GM23338 (cell line): ENCODE data around the gene LRP10. TPM values are rescaled to one million over a fixed set of nuclear protein-coding genes. Genes with fewer than 3 reads are reported as not detected.

Experiments used
- ATAC-seq: fragments of 200-7000 bp; cut with Tn5 transposase; 3 replicates; pipeline ENCODE4 v1.9.1; 2020
- DNase-seq: peaks from one replicate; pipeline ENCODE4 v3.0.0-alpha.2; 2015; ENCODE audit warnings: low spot score
- H2AFZ ChIP-seq: fragments of 200-600 bp; sonication (generic); 2 replicates; pipeline ENCODE4 v1.8.0; 2016; ENCODE audit warnings: antibody characterized with exemption, mild to moderate bottlenecking, moderate library complexity
- H3F3A ChIP-seq: fragments of 200-600 bp; sonication (generic); replicated peaks from 2 replicates; pipeline ENCODE4 v1.8.0; 2017; ENCODE audit warnings: antibody characterized with exemption, mixed run types, low read depth
- H3K27ac ChIP-seq: fragments of 200-600 bp; sonication (generic); 2 replicates; pipeline ENCODE4 v1.6.1; 2016; ENCODE audit warnings: low read depth
- H3K27me3 ChIP-seq: fragments of 200-600 bp; sonication (generic); 2 replicates; pipeline ENCODE4 v1.8.0; 2016; ENCODE audit warnings: mild to moderate bottlenecking, mixed run types, moderate library complexity; ENCODE audit not compliant: insufficient read depth
- H3K36me3 ChIP-seq: fragments of 200-600 bp; sonication (generic); 2 replicates; pipeline ENCODE4 v1.8.0; 2016; ENCODE audit warnings: mild to moderate bottlenecking; ENCODE audit not compliant: insufficient read depth
- H3K4me1 ChIP-seq: fragments of 200-600 bp; sonication (generic); 2 replicates; pipeline ENCODE4 v1.8.0; 2016; ENCODE audit warnings: mild to moderate bottlenecking, moderate library complexity; ENCODE audit not compliant: insufficient read depth
- H3K4me2 ChIP-seq: fragments of 200-600 bp; sonication (generic); 2 replicates; pipeline ENCODE4 v1.7.1; 2017; ENCODE audit warnings: mixed run types
- H3K4me3 ChIP-seq: fragments of 200-600 bp; sonication (generic); 2 replicates; pipeline ENCODE4 v1.6.1; 2016; ENCODE audit warnings: mixed run types
- H3K79me2 ChIP-seq: fragments of 200-600 bp; sonication (generic); replicated peaks from 2 replicates; pipeline ENCODE4 v1.8.0; 2017; ENCODE audit warnings: mild to moderate bottlenecking; ENCODE audit not compliant: insufficient read depth
- H3K9me2 ChIP-seq: fragments of 200-600 bp; sonication (generic); 2 replicates; pipeline ENCODE4 v1.8.0; 2017; ENCODE audit not compliant: insufficient read depth
- H4K20me1 ChIP-seq: fragments of 200-600 bp; sonication (generic); replicated peaks from 2 replicates; pipeline ENCODE4 v1.8.0; 2017; ENCODE audit warnings: mild to moderate bottlenecking; ENCODE audit not compliant: insufficient read depth
- H3K27ac Mint-ChIP-seq: 2 replicates; pipeline ENCODE4 v1.8.0; 2020; ENCODE audit warnings: inconsistent platforms, mild to moderate bottlenecking, moderate library complexity, mixed read lengths
- H3K27me3 Mint-ChIP-seq: 3 replicates; pipeline ENCODE4 v1.8.0; 2022; ENCODE audit warnings: low read depth, mild to moderate bottlenecking, moderate library complexity, mixed read lengths, inconsistent platforms; ENCODE audit not compliant: insufficient read depth, poor library complexity
- H3K36me3 Mint-ChIP-seq: 3 replicates; pipeline ENCODE4 v1.8.0; 2021; ENCODE audit warnings: low read depth, mild to moderate bottlenecking, inconsistent platforms, moderate library complexity, mixed read lengths
- H3K4me1 Mint-ChIP-seq: 3 replicates; pipeline ENCODE4 v1.8.0; 2020; ENCODE audit warnings: mild to moderate bottlenecking, inconsistent platforms, mixed read lengths
- H3K4me3 Mint-ChIP-seq: 3 replicates; pipeline ENCODE4 v1.8.0; 2021; ENCODE audit warnings: moderate library complexity, mild to moderate bottlenecking, inconsistent platforms, mixed read lengths
- H3K9me3 Mint-ChIP-seq: 3 replicates; pipeline ENCODE4 v1.8.0; 2020; ENCODE audit warnings: moderate library complexity, mild to moderate bottlenecking, inconsistent platforms, mixed read lengths
- CREB1 ChIP-seq: fragments of 250-450 bp; sonication (Bioruptor Pico); IDR thresholded peaks from 2 replicates; pipeline ENCODE4 v1.5.0; 2020; ENCODE audit warnings: low read depth, mild to moderate bottlenecking, moderate library complexity
- CTCF ChIP-seq, 2 experiments: fragments of 200-600 bp in 1 of 2; sonication (generic) in 1 of 2; conservative IDR thresholded peaks; 2 replicates each; pipeline versions ENCODE4 v1.5.1 to v1.6.1; 2016 to 2017; ENCODE audit warnings: antibody characterized with exemption in 2 of 2, low read depth in 2 of 2, mild to moderate bottlenecking in 2 of 2, moderate library complexity in 1 of 2
- EZH2phosphoT487 ChIP-seq: fragments of 200-600 bp; sonication (generic); IDR thresholded peaks from one replicate; pipeline ENCODE4 v1.8.1; 2018; ENCODE audit warnings: antibody characterized with exemption; ENCODE audit not compliant: unreplicated experiment
- JUNB ChIP-seq: IDR thresholded peaks from one replicate; pipeline ENCODE4 v1.6.1; 2016; ENCODE audit warnings: antibody characterized with exemption; ENCODE audit not compliant: unreplicated experiment
- POLR2AphosphoS5 ChIP-seq: IDR thresholded peaks from 2 replicates; pipeline ENCODE4 v1.6.1; 2016; ENCODE audit warnings: antibody characterized with exemption, low read depth
- STAT1 ChIP-seq: IDR thresholded peaks from one replicate; pipeline ENCODE4 v1.6.1; 2016; ENCODE audit warnings: antibody characterized with exemption; ENCODE audit not compliant: unreplicated experiment
- ZNF114 ChIP-seq: fragments of 250-450 bp; sonication (Bioruptor Pico); IDR thresholded peaks from 2 replicates; pipeline ENCODE4 v1.5.0; 2020; ENCODE audit warnings: mild to moderate bottlenecking, moderate library complexity
- ZNF331 ChIP-seq: fragments of 250-450 bp; sonication (Bioruptor Pico); IDR thresholded peaks from 2 replicates; pipeline ENCODE4 v1.5.0; 2020; ENCODE audit warnings: low read depth, mild to moderate bottlenecking, moderate library complexity
- polyA plus RNA-seq: library from polyadenylated mRNA; unstranded; fragments of >200 nt; fragmentation: Nextera tagmentation; extraction: Ambion mirVana; gene quantifications from 2 replicates; pipeline ENCODE4 v1.2.1, GENCODE V29; 2016
- total RNA-seq: library from RNA; depleted of rRNA; stranded (reverse); fragments of >200 nt; shearing (Covaris generic); gene quantifications from 2 replicates; pipeline ENCODE4 v1.2.3, GENCODE V29; 2014
- TF ChIP-seq, protein P1 (sequence below): IDR thresholded peaks from one replicate; pipeline ENCODE4 v1.6.1; 2018; ENCODE audit warnings: antibody characterized with exemption; ENCODE audit not compliant: unreplicated experiment

The LRP10 gene
- total and polyA plus RNA-seq, 2 experiments from 2014 or later = 6.4 to 18.1 TPM

GRCh38 chr14:22883173-22883976 lies 11.8 kb downstream of the LRP10 start, which contains the start of gene REM2:
REM2 (plus strand) TSS chr14:22883222; CDS start chr14:22883288, 66 bp downstream.
- Mint-ChIP-seq H3K27ac (peak within 1 kb of the TSS; percentile 73), H3K36me3 (peaks cover 9% of the 10 kb centered on the region; the same call in 2 of the 3 replicates), H3K4me1 (peaks cover 44% of the 10 kb centered on the region), H3K4me3 (peak within 1 kb of the TSS; percentile 74), H3K27me3 (peaks cover 32% of the 10 kb centered on the region), H3K9me3 (no peaks in the 10 kb centered on the region; the same call in 2 of the 3 replicates)
- H3K27me3 ChIP-seq = peaks cover 17% of the 10 kb centered on the region
- H3K4me2 ChIP-seq = peak within 1 kb of the TSS; percentile 85
- peak within 1 kb of the TSS; percentile 47 for H3K4me3 ChIP-seq
- H3K36me3 ChIP-seq = no peaks in the 10 kb centered on the region
- no peaks in the 10 kb centered on the region for H3K79me2 ChIP-seq
- peaks cover 8% of the 10 kb centered on the region; the same call in 1 of the 2 replicates for H3F3A ChIP-seq
- peak; percentile 6 for ATAC-seq
- no peak for TF ChIP-seq CREB1
- TF ChIP-seq CTCF (conservative IDR thresholded peaks at IDR 0.05; ENCODE audit: low read depth in 2 of 2) = no peak
- TF ChIP-seq ZNF331 (CRISPR knock-in tag) = no peak
- TF ChIP-seq EZH2phosphoT487 = no peak
- no peak for TF ChIP-seq JUNB
- TF ChIP-seq ZNF114 = no peak
- no peak for TF ChIP-seq STAT1
- TF ChIP-seq, protein P1, sequence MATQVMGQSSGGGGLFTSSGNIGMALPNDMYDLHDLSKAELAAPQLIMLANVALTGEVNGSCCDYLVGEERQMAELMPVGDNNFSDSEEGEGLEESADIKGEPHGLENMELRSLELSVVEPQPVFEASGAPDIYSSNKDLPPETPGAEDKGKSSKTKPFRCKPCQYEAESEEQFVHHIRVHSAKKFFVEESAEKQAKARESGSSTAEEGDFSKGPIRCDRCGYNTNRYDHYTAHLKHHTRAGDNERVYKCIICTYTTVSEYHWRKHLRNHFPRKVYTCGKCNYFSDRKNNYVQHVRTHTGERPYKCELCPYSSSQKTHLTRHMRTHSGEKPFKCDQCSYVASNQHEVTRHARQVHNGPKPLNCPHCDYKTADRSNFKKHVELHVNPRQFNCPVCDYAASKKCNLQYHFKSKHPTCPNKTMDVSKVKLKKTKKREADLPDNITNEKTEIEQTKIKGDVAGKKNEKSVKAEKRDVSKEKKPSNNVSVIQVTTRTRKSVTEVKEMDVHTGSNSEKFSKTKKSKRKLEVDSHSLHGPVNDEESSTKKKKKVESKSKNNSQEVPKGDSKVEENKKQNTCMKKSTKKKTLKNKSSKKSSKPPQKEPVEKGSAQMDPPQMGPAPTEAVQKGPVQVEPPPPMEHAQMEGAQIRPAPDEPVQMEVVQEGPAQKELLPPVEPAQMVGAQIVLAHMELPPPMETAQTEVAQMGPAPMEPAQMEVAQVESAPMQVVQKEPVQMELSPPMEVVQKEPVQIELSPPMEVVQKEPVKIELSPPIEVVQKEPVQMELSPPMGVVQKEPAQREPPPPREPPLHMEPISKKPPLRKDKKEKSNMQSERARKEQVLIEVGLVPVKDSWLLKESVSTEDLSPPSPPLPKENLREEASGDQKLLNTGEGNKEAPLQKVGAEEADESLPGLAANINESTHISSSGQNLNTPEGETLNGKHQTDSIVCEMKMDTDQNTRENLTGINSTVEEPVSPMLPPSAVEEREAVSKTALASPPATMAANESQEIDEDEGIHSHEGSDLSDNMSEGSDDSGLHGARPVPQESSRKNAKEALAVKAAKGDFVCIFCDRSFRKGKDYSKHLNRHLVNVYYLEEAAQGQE = no peak
- TF ChIP-seq POLR2AphosphoS5 = 0 out of 2 replicates have a peak, but pooled peaks have one; percentile 17
- peaks cover 28% of the 10 kb centered on the region for H3K4me1 ChIP-seq
- DNase-seq = peak; percentile 51
- no peaks in the 10 kb centered on the region for H3K9me2 ChIP-seq
- H3K27ac ChIP-seq = no peak within 1 kb of the TSS
- H2AFZ ChIP-seq = peak within 1 kb of the TSS; percentile 81
- no peaks in the 10 kb centered on the region for H4K20me1 ChIP-seq
